Measurements from ENCODE around the gene DDX24. TPM values are rescaled to one million over a fixed set of nuclear protein-coding genes. Genes with fewer than 3 reads are reported as not detected.

The DDX24 gene
- total RNA-seq, 1 donor from 2014 or later: 151 TPM

GRCh38 chr14:94089479-94089878 lies 8.5 kb upstream of the DDX24 start:
- H3K4me3 Mint-ChIP-seq: no peak overlapping the region
- H3K4me1 Mint-ChIP-seq: peaks cover 4% of the 10 kb centered on the region
- H3K36me3 Mint-ChIP-seq: peaks cover 2% of the 10 kb centered on the region
- no peak for DNase-seq (ENCODE audit: low spot score in 2 of 2, unreplicated experiment in 2 of 2)
- peaks cover 5% of the 10 kb centered on the region for H3K9me3 Mint-ChIP-seq
- no peak for TF ChIP-seq CTCF (IDR thresholded peaks at IDR 0.05; ENCODE audit: unreplicated experiment)
- no peaks in the 10 kb centered on the region for H3K27me3 Mint-ChIP-seq (ENCODE audit: low read depth)
- H3K27ac Mint-ChIP-seq: no peak overlapping the region

- peaks cover 2% of the 10 kb centered on the region for H3K36me3 Mint-ChIP-seq
- H3K4me1 Mint-ChIP-seq: peaks cover 6% of the 10 kb centered on the region
- H3K4me3 Mint-ChIP-seq: no peak overlapping the region
- no peak for DNase-seq (ENCODE audit: low spot score in 2 of 2, unreplicated experiment in 2 of 2)
- H3K27ac Mint-ChIP-seq: no peak overlapping the region
- H3K9me3 Mint-ChIP-seq: peaks cover 5% of the 10 kb centered on the region
- H3K27me3 Mint-ChIP-seq (ENCODE audit: low read depth): no peaks in the 10 kb centered on the region
- TF ChIP-seq CTCF (IDR thresholded peaks at IDR 0.05; ENCODE audit: unreplicated experiment): no peak
Observed at GRCh38 chr14:94088516-94088915, 7.5 kb upstream of the DDX24 start.

- H3K4me1 Mint-ChIP-seq: peaks cover 6% of the 10 kb centered on the region
- no peak for TF ChIP-seq CTCF (IDR thresholded peaks at IDR 0.05; ENCODE audit: unreplicated experiment)
- peaks cover 3% of the 10 kb centered on the region for H3K36me3 Mint-ChIP-seq
- DNase-seq (ENCODE audit: low spot score in 2 of 2, unreplicated experiment in 2 of 2): no peak
- no peaks in the 10 kb centered on the region for H3K27me3 Mint-ChIP-seq (ENCODE audit: low read depth)
- H3K27ac Mint-ChIP-seq: no peak overlapping the region
- no peak overlapping the region for H3K4me3 Mint-ChIP-seq
- peaks cover 5% of the 10 kb centered on the region for H3K9me3 Mint-ChIP-seq
Observed at GRCh38 chr14:94087891-94088290, 6.9 kb upstream of the DDX24 start.

GRCh38 chr14:94081386-94081820 lies 401 bp upstream of the DDX24 start:
- no peak for DNase-seq (ENCODE audit: low spot score in 2 of 2, unreplicated experiment in 2 of 2)
- no peak for TF ChIP-seq CTCF (IDR thresholded peaks at IDR 0.05; ENCODE audit: unreplicated experiment)
- peak overlapping the region; percentile 99 for H3K27ac Mint-ChIP-seq
- H3K36me3 Mint-ChIP-seq: peaks cover 16% of the 10 kb centered on the region
- H3K9me3 Mint-ChIP-seq: peaks cover 5% of the 10 kb centered on the region
- peak overlapping the region; percentile 99 for H3K4me3 Mint-ChIP-seq
- peaks cover 41% of the 10 kb centered on the region for H3K4me1 Mint-ChIP-seq
- H3K27me3 Mint-ChIP-seq (ENCODE audit: low read depth): no peaks in the 10 kb centered on the region

- peaks cover 41% of the 10 kb centered on the region for H3K4me1 Mint-ChIP-seq
Observed at GRCh38 chr14:94079891-94080620, 946 bp downstream of the DDX24 start.

More at GRCh38 chr14:94079891-94080620, 946 bp downstream of the DDX24 start:
- H3K27me3 Mint-ChIP-seq (ENCODE audit: low read depth): no peaks in the 10 kb centered on the region
- H3K36me3 Mint-ChIP-seq: peaks cover 23% of the 10 kb centered on the region
- H3K4me3 Mint-ChIP-seq: peak overlapping the region; percentile 99
- H3K27ac Mint-ChIP-seq: peak overlapping the region; percentile 99
- no peak for DNase-seq (ENCODE audit: low spot score in 2 of 2, unreplicated experiment in 2 of 2)
- no peak for TF ChIP-seq CTCF (IDR thresholded peaks at IDR 0.05; ENCODE audit: unreplicated experiment)
- H3K9me3 Mint-ChIP-seq: peaks cover 7% of the 10 kb centered on the region

Measured in mesothelial cell of epicardium (in vitro differentiated cells).